Testis (tissue), 2 donors: ENCODE measurements around the gene UFC1.

Experiments used
- POLR2A ChIP-seq: fragments of 450-650 bp; IDR thresholded peaks from one replicate; pipeline ENCODE4 v1.6.1; 2017; ENCODE audit warnings: antibody characterized with exemption, mild to moderate bottlenecking, moderate library complexity
- TF ChIP-seq, protein P1 (sequence below), 3 experiments: fragments of 450-650 bp in 2 of 3; fragments of 200-600 bp in 1 of 3; sonication (generic) in 1 of 3; IDR thresholded peaks; one replicate each; pipeline ENCODE4 v1.5.1; 2016 to 2019; ENCODE audit warnings: antibody characterized with exemption in 3 of 3, mild to moderate bottlenecking in 2 of 3, moderate library complexity in 1 of 3

- TF ChIP-seq POLR2A, result no peak
- TF ChIP-seq, protein P1, sequence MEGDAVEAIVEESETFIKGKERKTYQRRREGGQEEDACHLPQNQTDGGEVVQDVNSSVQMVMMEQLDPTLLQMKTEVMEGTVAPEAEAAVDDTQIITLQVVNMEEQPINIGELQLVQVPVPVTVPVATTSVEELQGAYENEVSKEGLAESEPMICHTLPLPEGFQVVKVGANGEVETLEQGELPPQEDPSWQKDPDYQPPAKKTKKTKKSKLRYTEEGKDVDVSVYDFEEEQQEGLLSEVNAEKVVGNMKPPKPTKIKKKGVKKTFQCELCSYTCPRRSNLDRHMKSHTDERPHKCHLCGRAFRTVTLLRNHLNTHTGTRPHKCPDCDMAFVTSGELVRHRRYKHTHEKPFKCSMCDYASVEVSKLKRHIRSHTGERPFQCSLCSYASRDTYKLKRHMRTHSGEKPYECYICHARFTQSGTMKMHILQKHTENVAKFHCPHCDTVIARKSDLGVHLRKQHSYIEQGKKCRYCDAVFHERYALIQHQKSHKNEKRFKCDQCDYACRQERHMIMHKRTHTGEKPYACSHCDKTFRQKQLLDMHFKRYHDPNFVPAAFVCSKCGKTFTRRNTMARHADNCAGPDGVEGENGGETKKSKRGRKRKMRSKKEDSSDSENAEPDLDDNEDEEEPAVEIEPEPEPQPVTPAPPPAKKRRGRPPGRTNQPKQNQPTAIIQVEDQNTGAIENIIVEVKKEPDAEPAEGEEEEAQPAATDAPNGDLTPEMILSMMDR (IDR thresholded peaks at IDR 0.05), result no peak
Measured at GRCh38 chr1:161191971-161192370, 38.2 kb downstream of the UFC1 start.
